ENCODE data around the gene CCDC9. TPM values are rescaled to one million over a fixed set of nuclear protein-coding genes. Genes with fewer than 3 reads are reported as not detected.
A peak's percentile ranks its signal among the peaks of the same experiment; 100 is the strongest.

The CCDC9 gene
- total RNA-seq, 1 experiment from 2014 or later: 36.9 TPM

GRCh38 chr19:47209319-47210179 is 46.8 kb upstream of the CCDC9 start:
- no peak overlapping the region for H2BK12ac ChIP-seq (ENCODE audit: insufficient read length, low read depth, low read length)
- H3K23me2 ChIP-seq (ENCODE audit: insufficient read length, low read depth, low read length, poor library complexity, severe bottlenecking): no peaks in the 10 kb centered on the region
- H2AK5ac ChIP-seq (ENCODE audit: insufficient read length, low read length): no peak overlapping the region
- H3K18ac ChIP-seq (ENCODE audit: insufficient read length, low read depth, low read length): no peak overlapping the region
- peaks cover 21 to 27% of the 10 kb centered on the region in 2 experiments for H3K4me1 Mint-ChIP-seq
- DNase-seq: peak; percentile 43
- H3K27me3 ChIP-seq (ENCODE audit: insufficient read depth, low read length): no peaks in the 10 kb centered on the region
- H2BK15ac ChIP-seq (ENCODE audit: low read depth, low read length): no peak overlapping the region
- no peaks in the 10 kb centered on the region for H3K79me1 ChIP-seq (ENCODE audit: insufficient read depth, low read depth, low read length, poor library complexity, severe bottlenecking)
- peaks cover 33 to 75% (median 72%) of the 10 kb centered on the region in 3 experiments; a peak in 6 of 7 replicates for H3K36me3 Mint-ChIP-seq (ENCODE audit: insufficient read depth in 1 of 3, low read depth in 3 of 3)
- no peak overlapping the region for H3T11ph ChIP-seq (ENCODE audit: low read length)
- peak overlapping the region in 2 of 3 experiments; percentile 89 to 97; a peak in 5 of 7 replicates for H3K27ac Mint-ChIP-seq
- no peak overlapping the region for H3K9ac ChIP-seq (ENCODE audit: extremely low read depth, insufficient read length, low read length)
- no peaks in the 10 kb centered on the region for H3K79me2 ChIP-seq (ENCODE audit: insufficient read depth, low read length)
- H3K27ac ChIP-seq (ENCODE audit: insufficient read length, low read depth, low read length): no peak overlapping the region
- H4K20me1 ChIP-seq (ENCODE audit: control insufficient read depth, insufficient read depth, insufficient read length): no peaks in the 10 kb centered on the region
- H3K56ac ChIP-seq (ENCODE audit: insufficient read length, low read depth, low read length): no peak overlapping the region
- H3K23ac ChIP-seq (ENCODE audit: insufficient read length, low read depth, low read length): no peak overlapping the region
- no peaks in the 10 kb centered on the region; the same call in 1 of the 2 replicates for H3K27me3 Mint-ChIP-seq (ENCODE audit: low read depth)
- H4K5ac ChIP-seq (ENCODE audit: insufficient read length, low read depth, low read length): no peak overlapping the region
- no peaks in the 10 kb centered on the region for H3K4me1 ChIP-seq (ENCODE audit: insufficient read depth, low read length)
- no peak overlapping the region for H2BK120ac ChIP-seq (ENCODE audit: low read depth, low read length, poor library complexity, severe bottlenecking)
- no peak for TF ChIP-seq CTCF (conservative IDR thresholded peaks at IDR 0.05)
- H3K9me3 ChIP-seq (ENCODE audit: control insufficient read depth, low read depth, low read length): no peaks in the 10 kb centered on the region
- WGBS (ENCODE audit: extremely low coverage, insufficient read length, low lambda C conversion rate): no CpG with 5 or more reads among the region's 13 CpGs
- H3K9me3 Mint-ChIP-seq: no peaks in the 10 kb centered on the region; a peak in 1 of 5 replicates
- no peak overlapping the region for H2BK20ac ChIP-seq (ENCODE audit: low read depth, low read length, poor library complexity, severe bottlenecking)
- H4K8ac ChIP-seq (replicated peaks; ENCODE audit: insufficient read length, low read depth, low read length): no peak overlapping the region
- no peak overlapping the region; the same call in 1 of the 2 replicates for H3K14ac ChIP-seq (ENCODE audit: insufficient read depth, low read length)
- H4K91ac ChIP-seq (ENCODE audit: insufficient read length, low read depth, low read length): no peak overlapping the region
- H2AFZ ChIP-seq (ENCODE audit: low read length): no peak overlapping the region
- H3K4ac ChIP-seq (ENCODE audit: low read depth, low read length): no peak overlapping the region
- H3K4me3 Mint-ChIP-seq: 0 out of 5 replicates have a peak overlapping the region, but pooled peaks of 1 of the 2 experiments have one; percentile 26
- no peak overlapping the region for H2BK5ac ChIP-seq (ENCODE audit: insufficient read length, low read length)
- H3K4me2 ChIP-seq (ENCODE audit: insufficient read depth, insufficient read length, low read length): no peak overlapping the region

Measured in H9 (cell line).